NCI-H2171 treated with DMSO at 0.1 percent for 48 hours (cell line): ENCODE data around the gene SH3BP4.
A peak's percentile ranks its signal among the peaks of the same experiment; 100 is the strongest.

Experiments
- DNase-seq: peaks from one replicate; lab custom pipeline; 2025; lab: John Stamatoyannopoulos, UW

SH3BP4 gene

DNA sequence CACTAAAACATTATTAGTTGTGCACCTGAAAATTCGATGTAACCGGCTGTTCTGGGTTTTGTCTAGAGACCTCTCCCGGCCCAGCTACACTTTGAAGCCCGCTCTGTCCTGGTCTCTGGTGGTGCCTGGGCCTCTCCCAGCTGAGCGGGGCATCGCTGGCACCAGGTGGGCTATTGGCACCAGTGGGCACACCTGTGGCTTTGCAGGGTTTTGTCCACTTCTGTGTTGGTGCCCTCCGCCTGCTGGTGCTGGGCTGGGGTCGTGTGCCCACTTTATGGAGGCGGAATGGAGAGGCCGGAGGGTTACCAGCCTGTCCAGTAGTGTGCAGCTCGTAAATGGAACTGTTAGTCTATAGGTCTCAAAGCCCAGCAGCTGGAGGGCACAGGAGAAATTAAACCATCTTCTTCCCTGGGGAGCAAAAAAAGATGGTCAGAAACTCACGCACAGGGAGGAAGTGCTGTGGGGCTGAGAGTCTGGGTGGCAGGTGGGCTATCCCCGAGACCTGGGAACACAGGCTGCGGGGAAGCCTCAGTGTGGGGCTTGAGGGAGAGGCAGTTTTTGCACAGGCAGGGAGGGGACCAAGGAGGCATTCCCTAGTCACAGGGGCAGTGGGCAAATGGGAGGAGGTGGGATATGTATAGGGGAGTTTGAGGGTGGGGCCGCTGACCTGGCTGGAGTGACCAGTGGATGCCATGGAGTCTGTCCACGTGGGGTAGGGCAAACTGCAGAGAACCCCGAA, 30.4 kb downstream of the SH3BP4 start:
- no peak for DNase-seq

GRCh38 chr2:234983011-234983726, 31.4 kb downstream of the SH3BP4 start:
- peak; percentile 84 for DNase-seq

DNA sequence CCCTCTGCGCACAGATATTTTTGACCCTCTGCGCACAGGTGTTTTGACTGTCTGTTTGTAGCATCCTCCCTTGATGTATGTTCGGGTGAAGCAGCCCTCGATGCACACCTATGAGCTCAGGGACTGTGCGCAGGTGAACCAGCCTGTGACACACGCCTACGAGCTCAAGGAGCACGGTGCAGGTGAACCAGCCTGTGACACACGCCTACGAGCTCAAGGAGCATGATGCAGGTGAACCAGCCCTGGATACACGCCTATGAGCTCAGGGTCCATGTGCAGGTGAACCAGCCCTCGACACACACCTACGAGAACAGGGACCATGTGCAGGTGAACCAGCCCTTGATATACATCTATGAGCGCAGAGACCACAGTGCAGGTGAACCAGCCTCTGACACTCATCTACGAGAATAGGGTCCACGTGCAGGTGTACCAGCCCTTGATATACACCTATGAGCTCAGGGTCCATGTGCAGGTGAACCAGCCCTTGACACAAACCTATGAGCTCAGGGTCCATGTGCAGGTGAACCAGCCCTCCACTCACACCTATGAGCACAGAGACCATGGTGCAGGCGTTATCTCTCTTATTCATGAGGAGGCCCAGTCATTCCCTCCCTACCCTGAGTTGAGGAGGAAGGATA, 33.9 kb downstream of the SH3BP4 start:
- DNase-seq = no peak

- DNase-seq = no peak
These were observed 34.6 kb downstream of the SH3BP4 start for GRCh38 chr2:234986390-234986789.

GRCh38 chr2:234986876-234987720, 35.3 kb downstream of the SH3BP4 start:
- no peak for DNase-seq

DNA sequence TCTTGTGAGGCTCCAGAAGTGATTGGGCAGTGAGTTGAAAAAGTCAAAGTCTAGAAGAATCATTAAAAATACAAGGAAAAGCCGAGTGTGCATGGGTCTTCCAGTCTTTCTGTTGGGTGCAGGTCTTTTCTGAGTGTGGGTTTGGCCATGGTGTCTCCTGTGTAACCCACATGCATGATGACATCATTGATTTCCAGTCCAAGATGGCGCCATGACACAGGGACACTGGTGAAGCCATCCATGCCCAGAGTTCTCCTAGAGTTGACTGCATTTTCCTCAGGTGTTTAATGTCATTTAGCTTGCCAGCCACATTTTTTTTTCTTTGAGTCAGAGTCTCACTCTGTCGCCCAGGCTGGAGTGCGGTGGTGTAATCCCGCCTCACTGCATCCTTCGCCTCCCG, 35.9 kb downstream of the SH3BP4 start:
- DNase-seq = no peak

- DNase-seq = no peak
These were observed 36.7 kb downstream of the SH3BP4 start for GRCh38 chr2:234988491-234988890.

GRCh38 chr2:234989183-234989701, 37.4 kb downstream of the SH3BP4 start:
- DNase-seq = no peak

GRCh38 chr2:234990300-234990699, 38.5 kb downstream of the SH3BP4 start:
- no peak for DNase-seq

GRCh38 chr2:234991290-234991689, 39.5 kb downstream of the SH3BP4 start:
- no peak for DNase-seq

DNA sequence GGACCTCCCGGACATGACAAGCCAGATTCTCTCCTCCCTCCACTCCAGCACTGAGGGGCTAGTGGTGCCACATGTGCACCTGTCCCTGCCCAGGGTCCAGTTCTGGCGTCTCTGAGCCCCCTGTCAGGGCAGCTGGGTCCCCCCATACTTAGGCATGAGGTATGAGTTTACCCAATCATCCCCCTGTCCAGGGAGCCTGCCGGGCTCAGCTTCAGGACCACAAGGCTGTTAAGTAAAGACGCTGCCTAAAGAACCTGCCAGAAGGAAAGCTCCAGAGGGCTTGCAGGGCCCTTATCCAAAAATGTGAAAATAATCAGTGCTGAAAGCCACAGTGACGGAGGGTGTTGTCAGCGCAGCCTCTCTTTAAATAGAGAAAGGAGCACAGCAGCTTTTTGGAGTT, 40.0 kb downstream of the SH3BP4 start:
- no peak for DNase-seq

DNA sequence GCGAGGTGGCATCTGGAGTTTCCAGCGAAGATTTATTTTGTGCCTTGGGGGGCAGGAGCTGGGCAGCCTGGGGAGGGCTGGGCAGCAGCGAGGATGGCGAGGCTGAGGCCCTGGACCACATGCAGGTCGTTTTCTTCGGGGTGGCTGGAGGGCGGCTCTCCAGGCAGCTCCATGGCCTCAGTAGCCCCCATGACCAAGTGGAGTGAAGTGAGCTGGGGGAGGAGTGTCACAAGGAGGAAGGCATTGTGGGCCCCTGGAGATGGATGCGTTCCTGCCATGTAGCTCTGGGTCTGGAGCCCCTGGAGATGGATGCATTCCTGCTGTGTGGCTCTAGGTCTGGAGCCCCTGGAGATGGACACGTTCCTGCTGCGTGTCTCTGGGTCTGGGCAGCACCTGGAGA, 40.4 kb downstream of the SH3BP4 start:
- no peak for DNase-seq

DNA sequence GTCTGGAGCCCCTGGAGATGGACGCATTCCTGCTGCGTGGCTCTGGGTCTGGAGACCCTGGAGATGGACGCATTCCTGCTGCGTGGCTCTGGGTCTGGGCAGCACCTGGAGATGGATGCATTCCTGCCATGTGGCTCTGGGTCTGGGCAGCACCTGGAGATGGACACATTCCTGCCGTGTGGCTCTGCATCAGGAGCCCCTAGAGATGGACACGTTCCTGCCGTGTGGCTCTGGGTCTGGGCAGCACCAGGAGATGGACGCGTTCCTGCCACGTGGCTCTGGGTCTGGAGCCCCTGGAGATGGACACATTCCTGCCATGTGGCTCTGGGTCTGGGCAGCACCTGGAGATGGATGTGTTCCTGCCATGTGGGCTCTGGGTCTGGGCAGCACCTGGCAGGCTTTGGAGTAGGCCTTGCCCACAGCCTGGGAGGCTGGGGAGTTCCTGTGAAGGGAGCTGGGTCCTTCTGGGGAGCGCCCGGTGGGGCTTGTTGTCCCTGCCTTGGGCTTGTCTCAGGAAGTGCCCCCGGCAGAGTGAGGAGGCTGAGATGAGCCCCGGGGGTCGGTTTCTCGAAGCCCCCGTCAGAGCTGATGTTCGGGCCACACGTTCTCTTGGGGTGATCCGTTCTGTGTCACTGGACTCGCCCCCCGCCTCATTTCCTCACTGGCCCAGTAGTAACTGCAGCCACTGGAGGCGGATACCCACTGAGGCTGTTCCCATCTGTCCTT, 41.0 kb downstream of the SH3BP4 start:
- no peak for DNase-seq

DNA sequence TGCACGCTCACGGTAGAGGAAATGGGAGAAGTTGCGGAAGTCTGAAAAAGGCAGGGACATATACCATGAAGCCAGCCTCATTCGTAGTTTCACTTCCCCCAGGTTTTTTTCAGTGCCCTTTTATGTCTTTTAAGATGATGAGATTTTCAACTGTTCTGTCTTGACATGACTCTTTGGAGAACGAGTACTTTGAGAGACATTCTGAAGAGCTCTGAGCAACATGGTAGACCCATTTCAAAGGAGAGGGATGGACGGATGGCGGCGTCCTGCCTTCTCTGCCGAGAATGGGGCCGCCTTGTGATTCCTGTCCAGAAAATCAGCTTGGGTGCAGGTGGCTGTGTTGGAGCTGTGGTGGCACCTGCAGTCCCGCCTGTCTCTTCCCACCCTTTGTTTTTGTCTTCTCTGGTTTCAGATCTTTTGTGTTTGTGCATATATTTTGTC, 41.7 kb downstream of the SH3BP4 start:
- no peak for DNase-seq

- DNase-seq = no peak
These were observed 42.9 kb downstream of the SH3BP4 start for GRCh38 chr2:234994438-234995321.

DNA sequence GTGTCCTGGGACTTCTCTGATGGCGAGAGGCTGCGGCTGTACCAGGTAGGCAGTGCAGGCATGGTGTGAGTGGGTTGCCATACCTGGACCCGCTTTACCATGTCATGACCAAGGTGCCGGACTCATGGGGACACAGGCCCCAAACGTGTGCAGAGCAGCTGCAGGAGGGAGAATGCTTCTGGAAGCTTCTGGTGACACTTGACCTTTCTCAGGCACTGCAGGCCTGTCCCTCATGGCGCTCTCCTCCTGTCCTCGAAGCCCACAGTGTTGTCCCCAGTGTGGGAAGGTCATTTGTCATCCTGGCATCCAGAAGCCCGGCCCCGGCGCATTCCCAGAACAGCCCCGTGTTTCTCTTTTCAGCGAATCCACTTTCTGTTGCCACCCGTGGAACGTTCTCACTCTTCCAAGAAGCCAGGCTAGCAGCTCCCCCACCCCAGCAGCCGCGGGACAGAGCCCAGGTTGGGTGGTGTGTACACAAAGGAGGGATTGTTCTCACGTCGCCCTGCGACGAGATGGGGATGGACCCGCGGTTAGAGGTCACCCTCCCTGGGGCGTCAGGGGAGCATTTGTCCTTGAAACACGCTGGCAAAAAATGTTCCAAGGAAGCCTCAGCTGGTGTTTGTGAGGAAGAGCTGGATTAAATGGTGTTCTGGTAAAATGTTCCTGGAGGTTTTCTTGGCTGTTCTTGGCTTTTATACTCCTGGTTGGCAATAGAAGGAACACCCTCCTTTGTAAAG, 43.7 kb downstream of the SH3BP4 start:
- DNase-seq = no peak

- no peak for DNase-seq
These were observed 44.5 kb downstream of the SH3BP4 start for GRCh38 chr2:234996069-234996940.

- no peak for DNase-seq
These were observed 45.1 kb downstream of the SH3BP4 start for GRCh38 chr2:234996941-234997270.

DNA sequence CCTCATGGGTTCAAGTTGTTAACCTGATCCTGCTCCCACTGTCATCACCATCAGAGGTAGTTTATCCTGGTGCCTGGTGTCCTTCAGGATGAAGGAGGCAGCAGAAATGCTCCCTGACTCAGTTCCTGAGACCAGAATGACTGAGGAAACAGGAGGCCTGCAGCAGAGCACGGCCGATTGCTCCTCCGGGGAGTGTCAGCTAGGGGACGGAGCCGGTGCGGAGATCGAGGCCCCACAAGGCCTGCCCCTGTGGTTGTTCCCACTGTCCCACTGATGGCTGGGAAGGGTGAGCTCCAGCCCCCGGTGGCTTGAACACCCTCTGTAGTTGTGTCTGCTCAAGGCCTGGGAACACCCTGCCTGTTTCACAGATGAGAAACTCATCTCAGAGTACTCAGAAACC, 45.6 kb downstream of the SH3BP4 start:
- no peak for DNase-seq
